ENCODE results near the gene MVD.

DNA sequence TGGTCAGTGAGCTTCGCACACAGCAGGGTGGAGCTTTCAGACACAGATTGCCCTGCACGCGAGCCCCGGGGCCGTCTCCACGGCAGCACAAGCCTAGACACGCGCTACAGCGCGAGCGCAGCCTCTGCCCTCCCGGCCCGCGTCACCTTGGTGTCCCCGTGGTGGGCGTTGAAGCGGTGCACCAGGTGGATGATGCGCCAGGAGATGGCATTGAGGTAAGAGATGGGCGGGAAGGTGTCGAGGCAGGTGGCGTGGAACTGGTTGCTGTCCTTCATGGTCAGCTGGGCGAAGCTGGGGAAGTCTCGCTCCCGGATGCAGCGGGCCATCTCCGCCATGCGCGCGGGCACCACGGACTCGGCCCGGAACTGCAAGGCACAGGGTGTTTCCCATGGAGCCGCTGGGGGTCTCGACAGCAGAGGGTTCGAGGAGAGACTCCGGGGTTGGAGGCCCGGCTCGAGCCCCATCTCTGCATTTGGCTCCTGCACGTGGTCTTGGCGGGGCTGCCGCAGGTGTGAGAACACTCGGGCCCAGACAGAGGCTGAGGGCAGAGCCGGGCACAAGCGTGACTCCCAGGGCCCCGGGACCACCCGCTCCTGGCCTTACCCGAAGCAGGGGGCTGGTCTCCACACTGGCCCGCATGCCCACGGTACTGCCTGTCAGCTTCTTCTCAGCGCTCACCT lies 7.7 kb downstream of the MVD start:
- TF ChIP-seq, protein P1, sequence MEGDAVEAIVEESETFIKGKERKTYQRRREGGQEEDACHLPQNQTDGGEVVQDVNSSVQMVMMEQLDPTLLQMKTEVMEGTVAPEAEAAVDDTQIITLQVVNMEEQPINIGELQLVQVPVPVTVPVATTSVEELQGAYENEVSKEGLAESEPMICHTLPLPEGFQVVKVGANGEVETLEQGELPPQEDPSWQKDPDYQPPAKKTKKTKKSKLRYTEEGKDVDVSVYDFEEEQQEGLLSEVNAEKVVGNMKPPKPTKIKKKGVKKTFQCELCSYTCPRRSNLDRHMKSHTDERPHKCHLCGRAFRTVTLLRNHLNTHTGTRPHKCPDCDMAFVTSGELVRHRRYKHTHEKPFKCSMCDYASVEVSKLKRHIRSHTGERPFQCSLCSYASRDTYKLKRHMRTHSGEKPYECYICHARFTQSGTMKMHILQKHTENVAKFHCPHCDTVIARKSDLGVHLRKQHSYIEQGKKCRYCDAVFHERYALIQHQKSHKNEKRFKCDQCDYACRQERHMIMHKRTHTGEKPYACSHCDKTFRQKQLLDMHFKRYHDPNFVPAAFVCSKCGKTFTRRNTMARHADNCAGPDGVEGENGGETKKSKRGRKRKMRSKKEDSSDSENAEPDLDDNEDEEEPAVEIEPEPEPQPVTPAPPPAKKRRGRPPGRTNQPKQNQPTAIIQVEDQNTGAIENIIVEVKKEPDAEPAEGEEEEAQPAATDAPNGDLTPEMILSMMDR (IDR thresholded peaks at IDR 0.05; ENCODE audit: insufficient read depth, low read length, poor library complexity, severe bottlenecking): no peak
- no peak for TF ChIP-seq EZH2phosphoT487 (conservative IDR thresholded peaks at IDR 0.05; ENCODE audit: low read length)

Data from SU-DHL-6 (cell line).